GM12878 (cell line): Measurements from ENCODE around the gene RFWD3. TPM values are rescaled to one million over a fixed set of nuclear protein-coding genes. Genes with fewer than 3 reads are reported as not detected.

Experiments used
- DPF2 ChIP-seq: fragments of 450-650 bp; IDR thresholded peaks from 2 replicates; pipeline ENCODE4 v1.6.1; 2017; ENCODE audit warnings: mild to moderate bottlenecking
- MEF2A ChIP-seq: IDR thresholded peaks from 2 replicates; pipeline ENCODE4 v1.6.1; 2011; ENCODE audit warnings: low read depth, mild to moderate bottlenecking, low read length, moderate library complexity; ENCODE audit not compliant: insufficient read depth
- MYB ChIP-seq: fragments of 150-350 bp; IDR thresholded peaks from 2 replicates; pipeline ENCODE4 v1.6.1; 2014; ENCODE audit warnings: mild to moderate bottlenecking, low read depth, low read length, borderline replicate concordance
- NR2C1 ChIP-seq: fragments of 450-650 bp; IDR thresholded peaks from 2 replicates; pipeline ENCODE4 v1.6.1; 2017; ENCODE audit warnings: antibody characterized with exemption, mild to moderate bottlenecking, moderate library complexity
- PML ChIP-seq: IDR thresholded peaks from 2 replicates; pipeline ENCODE4 v1.6.1; 2012; ENCODE audit warnings: low read length, inconsistent platforms
- RB1 ChIP-seq: fragments of 450-650 bp; formaldehyde crosslinking; IDR thresholded peaks from 2 replicates; pipeline ENCODE4 v1.6.1; 2017; ENCODE audit warnings: mild to moderate bottlenecking, borderline replicate concordance
- RUNX3 ChIP-seq: IDR thresholded peaks from 2 replicates; pipeline ENCODE4 v1.6.1; 2012; ENCODE audit warnings: low read length, inconsistent platforms
- SREBF1 ChIP-seq: IDR thresholded peaks from 2 replicates; pipeline ENCODE4 v1.6.1; 2012; ENCODE audit warnings: mild to moderate bottlenecking, low read length
- SUPT20H ChIP-seq: IDR thresholded peaks from 2 replicates; pipeline ENCODE4 v1.6.1; 2011; ENCODE audit warnings: low read depth, mild to moderate bottlenecking, low read length, moderate library complexity, borderline replicate concordance; ENCODE audit not compliant: control insufficient read depth
- TAF1 ChIP-seq: IDR thresholded peaks from 2 replicates; pipeline ENCODE4 v1.6.1; 2011; ENCODE audit warnings: mild to moderate bottlenecking, low read depth, low read length, borderline replicate concordance
- polyA plus RNA-seq, 11 experiments: library from polyadenylated mRNA; depleted of rRNA in 4 of 11; unstranded in 6 of 11; stranded (reverse) in 5 of 11; fragments of >200 nt; fragmentation: Nextera tagmentation in 4 of 11; fragmentation: Illumina TruSeq in 1 of 11; extraction: Ambion mirVana in 4 of 11; extraction: Trizol in 1 of 11; gene quantifications; 1 replicate in 1 of 11; 2 replicates in 10 of 11; pipeline versions ENCODE4 v1.2.1 to v1.2.3, GENCODE V29; 2011 to 2016; ENCODE audit warnings: inconsistent platforms in 2 of 11, missing spikeins in 2 of 11, low read depth in 1 of 11
- total RNA-seq, 4 experiments: library from RNA; depleted of rRNA in 3 of 4; stranded (reverse); fragments of >200 nt in 3 of 4; fragmentation: Illumina TruSeq in 1 of 4; extraction: Trizol in 1 of 4; gene quantifications; 2 replicates each; pipeline versions ENCODE4 v1.2.1 to v1.2.3, GENCODE V29; 2013 to 2021
- TF ChIP-seq, protein P1 (sequence below): fragments of 450-650 bp; IDR thresholded peaks from 2 replicates; pipeline ENCODE4 v1.6.1; 2017; ENCODE audit warnings: mild to moderate bottlenecking
- TF ChIP-seq, protein P2 (sequence below): fragments of 450-650 bp; formaldehyde crosslinking; IDR thresholded peaks from 2 replicates; pipeline ENCODE4 v1.4.0; 2022; ENCODE audit warnings: mild to moderate bottlenecking, moderate library complexity

The RFWD3 gene
- total and polyA plus RNA-seq, 10 of the 15 experiments (the other 5 are each of a cell fraction or from before 2014, with no cell fraction given), result 10.7 to 78.5 (median 51.2) TPM

DNA sequence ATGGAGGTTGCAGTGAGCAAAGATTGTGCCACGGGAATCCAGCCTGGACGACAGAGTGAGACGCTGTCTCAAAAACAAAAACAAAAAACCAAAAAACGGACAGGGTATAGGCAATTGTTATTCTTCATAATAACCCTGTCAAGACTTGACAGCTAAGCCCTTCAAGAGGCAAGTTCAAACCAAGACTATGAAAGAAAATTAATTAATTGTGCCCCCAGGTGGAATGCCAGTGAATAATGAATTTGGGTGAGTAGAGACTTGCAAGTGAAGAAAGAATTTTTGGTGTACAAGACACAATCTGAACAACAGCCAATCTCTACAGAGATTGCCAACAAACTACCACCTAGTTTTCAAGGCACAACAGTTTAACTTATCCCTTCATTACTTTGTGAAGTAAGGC is 6.3 kb downstream of the RFWD3 start (continued):
- no peak for TF ChIP-seq RB1
- TF ChIP-seq, protein P1, sequence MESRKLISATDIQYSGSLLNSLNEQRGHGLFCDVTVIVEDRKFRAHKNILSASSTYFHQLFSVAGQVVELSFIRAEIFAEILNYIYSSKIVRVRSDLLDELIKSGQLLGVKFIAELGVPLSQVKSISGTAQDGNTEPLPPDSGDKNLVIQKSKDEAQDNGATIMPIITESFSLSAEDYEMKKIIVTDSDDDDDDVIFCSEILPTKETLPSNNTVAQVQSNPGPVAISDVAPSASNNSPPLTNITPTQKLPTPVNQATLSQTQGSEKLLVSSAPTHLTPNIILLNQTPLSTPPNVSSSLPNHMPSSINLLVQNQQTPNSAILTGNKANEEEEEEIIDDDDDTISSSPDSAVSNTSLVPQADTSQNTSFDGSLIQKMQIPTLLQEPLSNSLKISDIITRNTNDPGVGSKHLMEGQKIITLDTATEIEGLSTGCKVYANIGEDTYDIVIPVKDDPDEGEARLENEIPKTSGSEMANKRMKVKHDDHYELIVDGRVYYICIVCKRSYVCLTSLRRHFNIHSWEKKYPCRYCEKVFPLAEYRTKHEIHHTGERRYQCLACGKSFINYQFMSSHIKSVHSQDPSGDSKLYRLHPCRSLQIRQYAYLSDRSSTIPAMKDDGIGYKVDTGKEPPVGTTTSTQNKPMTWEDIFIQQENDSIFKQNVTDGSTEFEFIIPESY, result no peak
- no peak for TF ChIP-seq PML
- no peak for TF ChIP-seq DPF2
- TF ChIP-seq, protein P2, sequence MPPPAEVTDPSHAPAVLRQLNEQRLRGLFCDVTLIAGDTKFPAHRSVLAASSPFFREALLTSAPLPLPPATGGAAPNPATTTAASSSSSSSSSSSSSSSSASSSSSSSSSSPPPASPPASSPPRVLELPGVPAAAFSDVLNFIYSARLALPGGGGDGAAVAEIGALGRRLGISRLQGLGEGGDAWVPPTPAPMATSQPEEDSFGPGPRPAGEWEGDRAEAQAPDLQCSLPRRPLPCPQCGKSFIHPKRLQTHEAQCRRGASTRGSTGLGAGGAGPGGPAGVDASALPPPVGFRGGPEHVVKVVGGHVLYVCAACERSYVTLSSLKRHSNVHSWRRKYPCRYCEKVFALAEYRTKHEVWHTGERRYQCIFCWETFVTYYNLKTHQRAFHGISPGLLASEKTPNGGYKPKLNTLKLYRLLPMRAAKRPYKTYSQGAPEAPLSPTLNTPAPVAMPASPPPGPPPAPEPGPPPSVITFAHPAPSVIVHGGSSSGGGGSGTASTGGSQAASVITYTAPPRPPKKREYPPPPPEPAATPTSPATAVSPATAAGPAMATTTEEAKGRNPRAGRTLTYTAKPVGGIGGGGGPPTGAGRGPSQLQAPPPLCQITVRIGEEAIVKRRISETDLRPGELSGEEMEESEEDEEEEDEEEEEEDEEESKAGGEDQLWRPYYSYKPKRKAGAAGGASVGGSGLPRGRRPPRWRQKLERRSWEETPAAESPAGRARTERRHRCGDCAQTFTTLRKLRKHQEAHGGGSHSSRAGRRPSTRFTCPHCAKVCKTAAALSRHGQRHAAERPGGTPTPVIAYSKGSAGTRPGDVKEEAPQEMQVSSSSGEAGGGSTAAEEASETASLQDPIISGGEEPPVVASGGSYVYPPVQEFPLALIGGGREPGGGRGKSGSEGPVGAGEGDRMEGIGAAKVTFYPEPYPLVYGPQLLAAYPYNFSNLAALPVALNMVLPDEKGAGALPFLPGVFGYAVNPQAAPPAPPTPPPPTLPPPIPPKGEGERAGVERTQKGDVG (CRISPR knock-in tag), result no peak
- TF ChIP-seq SREBF1, result no peak
- TF ChIP-seq MYB, result no peak
- no peak for TF ChIP-seq MEF2A
- TF ChIP-seq TAF1, result no peak
- no peak for TF ChIP-seq SUPT20H
- TF ChIP-seq RUNX3, result no peak
- no peak for TF ChIP-seq NR2C1
